ENCODE results near the gene TAPBPL. TPM values are rescaled to one million over a fixed set of nuclear protein-coding genes. Genes with fewer than 3 reads are reported as not detected.

TAPBPL gene
- 11.8 and 13.8 TPM in 2 replicates for total RNA-seq

GRCh38 chr12:6451348-6452244 lies at the start of gene TAPBPL:
TSS of gene TAPBPL (plus strand) at chr12:6452042. CDS start at chr12:6452249, 207 bp downstream.
- DNase-seq (ENCODE audit: insufficient read length, low spot score, missing footprints) = peak; percentile 98

GRCh38 chr12:6404390-6404789 lies 47.5 kb upstream of the TAPBPL start:
- Histone ChIP-seq H3K27me3 (ENCODE audit: insufficient read depth, low read length) (no peaks in the 10 kb centered on the region), H3K4me1 (ENCODE audit: insufficient read depth, low read length) (no peaks in the 10 kb centered on the region), H3K4me3 (ENCODE audit: insufficient read depth, low read length) (no peak overlapping the region), H3K79me2 (ENCODE audit: insufficient read depth, low read length) (no peaks in the 10 kb centered on the region), H3K9me3 (ENCODE audit: low read depth, low read length) (no peaks in the 10 kb centered on the region), H4K20me1 (ENCODE audit: insufficient read depth, low read length) (no peaks in the 10 kb centered on the region), H2AFZ (ENCODE audit: low read length) (no peak overlapping the region), H3K36me3 (ENCODE audit: insufficient read depth, low read length) (no peaks in the 10 kb centered on the region), H3K4me2 (ENCODE audit: insufficient read depth, low read length) (no peak overlapping the region), H3K27ac (ENCODE audit: low read depth, low read length) (no peak overlapping the region)
- no peak for DNase-seq (ENCODE audit: insufficient read length, low spot score, missing footprints)
- no peak for TF ChIP-seq CTCF (IDR thresholded peaks at IDR 0.05; ENCODE audit: extremely low read depth, low read depth, low read length)

More at GRCh38 chr12:6451348-6452244, at the start of gene TAPBPL:
- peak within 1 kb of the TSS; percentile 97 for H3K4me2 ChIP-seq (ENCODE audit: insufficient read depth, low read length)
- H3K27ac ChIP-seq (ENCODE audit: low read depth, low read length) = peak within 1 kb of the TSS; percentile 90
- H4K20me1 ChIP-seq (ENCODE audit: insufficient read depth, low read length) = no peaks in the 10 kb centered on the region
- H3K4me1 ChIP-seq (ENCODE audit: insufficient read depth, low read length) = peaks cover 29% of the 10 kb centered on the region
- no peaks in the 10 kb centered on the region for H3K27me3 ChIP-seq (ENCODE audit: insufficient read depth, low read length)
- TF ChIP-seq CTCF (IDR thresholded peaks at IDR 0.05; ENCODE audit: extremely low read depth, low read depth, low read length) = no peak
- peaks cover 18% of the 10 kb centered on the region for H3K79me2 ChIP-seq (ENCODE audit: insufficient read depth, low read length)
- H3K9me3 ChIP-seq (ENCODE audit: low read depth, low read length) = no peaks in the 10 kb centered on the region
- H3K36me3 ChIP-seq (ENCODE audit: insufficient read depth, low read length) = peaks cover 21% of the 10 kb centered on the region
- peak within 1 kb of the TSS; percentile 96 for H2AFZ ChIP-seq (ENCODE audit: low read length)
- peak within 1 kb of the TSS; percentile 97 for H3K4me3 ChIP-seq (ENCODE audit: insufficient read depth, low read length)

- no peak overlapping the region for H3K4me2 ChIP-seq (ENCODE audit: insufficient read depth, low read length)
- H2AFZ ChIP-seq (ENCODE audit: low read length) = peak overlapping the region; percentile 56
- no peak for DNase-seq (ENCODE audit: insufficient read length, low spot score, missing footprints)
- H4K20me1 ChIP-seq (ENCODE audit: insufficient read depth, low read length) = no peaks in the 10 kb centered on the region
- H3K36me3 ChIP-seq (ENCODE audit: insufficient read depth, low read length) = no peaks in the 10 kb centered on the region
- no peaks in the 10 kb centered on the region for H3K4me1 ChIP-seq (ENCODE audit: insufficient read depth, low read length)
- no peaks in the 10 kb centered on the region for H3K27me3 ChIP-seq (ENCODE audit: insufficient read depth, low read length)
- no peaks in the 10 kb centered on the region for H3K9me3 ChIP-seq (ENCODE audit: low read depth, low read length)
- H3K79me2 ChIP-seq (ENCODE audit: insufficient read depth, low read length) = no peaks in the 10 kb centered on the region
- H3K27ac ChIP-seq (ENCODE audit: low read depth, low read length) = no peak overlapping the region
- no peak overlapping the region for H3K4me3 ChIP-seq (ENCODE audit: insufficient read depth, low read length)
- no peak for TF ChIP-seq CTCF (IDR thresholded peaks at IDR 0.05; ENCODE audit: extremely low read depth, low read depth, low read length)
Observed at GRCh38 chr12:6405963-6406362, 45.9 kb upstream of the TAPBPL start.

GRCh38 chr12:6407236-6407954 lies 44.4 kb upstream of the TAPBPL start:
- no peak for DNase-seq (ENCODE audit: insufficient read length, low spot score, missing footprints)
- TF ChIP-seq CTCF (IDR thresholded peaks at IDR 0.05; ENCODE audit: extremely low read depth, low read depth, low read length) = no peak

More at GRCh38 chr12:6407236-6407954, 44.4 kb upstream of the TAPBPL start:
- Histone ChIP-seq H3K79me2 (ENCODE audit: insufficient read depth, low read length) (no peaks in the 10 kb centered on the region), H3K4me2 (ENCODE audit: insufficient read depth, low read length) (no peak overlapping the region), H3K27ac (ENCODE audit: low read depth, low read length) (no peak overlapping the region), H3K4me1 (ENCODE audit: insufficient read depth, low read length) (no peaks in the 10 kb centered on the region), H4K20me1 (ENCODE audit: insufficient read depth, low read length) (no peaks in the 10 kb centered on the region), H3K9me3 (ENCODE audit: low read depth, low read length) (no peaks in the 10 kb centered on the region), H3K36me3 (ENCODE audit: insufficient read depth, low read length) (no peaks in the 10 kb centered on the region), H3K27me3 (ENCODE audit: insufficient read depth, low read length) (no peaks in the 10 kb centered on the region), H3K4me3 (ENCODE audit: insufficient read depth, low read length) (no peak overlapping the region), H2AFZ (ENCODE audit: low read length) (no peak overlapping the region)
